SK-N-SH (cell line): Measurements from ENCODE around the gene SLC46A2. TPM values are rescaled to one million over a fixed set of nuclear protein-coding genes. Genes with fewer than 3 reads are reported as not detected.

ENCODE experiments used
- CTCF ChIA-PET: fragments of 300-600, 350-600 bp; formaldehyde crosslinking; extraction: SDS; loops from one replicate; lab custom pipeline; 2021; lab: Yijun Ruan, JAX
- POLR2A ChIA-PET: fragments of 350-600 bp; sonication (Branson Sonifier 250); formaldehyde crosslinking; extraction: SDS; loops from one replicate; lab custom pipeline; 2020; ENCODE audit warnings: antibody characterized with exemption, inconsistent platforms; lab: Yijun Ruan, JAX
- DNase-seq: peaks from one replicate; pipeline ENCODE4 v3.0.0; 2012
- H2AFZ ChIP-seq: fragments of 200-600 bp; sonication (generic); 2 replicates; pipeline ENCODE4 v1.8.1; 2016; ENCODE audit warnings: antibody characterized with exemption, mild to moderate bottlenecking, low read depth
- H3F3A ChIP-seq: fragments of 200-600 bp; sonication (generic); replicated peaks from 2 replicates; pipeline ENCODE3; 2016; ENCODE audit warnings: antibody characterized with exemption, mild to moderate bottlenecking; ENCODE audit not compliant: insufficient read depth
- H3K27ac ChIP-seq, 2 experiments: fragments of 200-500 bp in 1 of 2; fragments of 200-600 bp in 1 of 2; sonication (Bioruptor generic) in 1 of 2; sonication (generic), shearing (Covaris generic) in 1 of 2; 2 replicates each; pipeline versions ENCODE4 v1.5.1 to v1.6.1; 2014 to 2016; ENCODE audit warnings: low read depth in 2 of 2, inconsistent platforms in 1 of 2, low read length in 1 of 2, mild to moderate bottlenecking in 1 of 2, mixed read lengths in 1 of 2
- H3K27me3 ChIP-seq: fragments of 200-600 bp; sonication (generic), shearing (Covaris generic); 2 replicates; pipeline ENCODE4 v1.6.1; 2016; ENCODE audit warnings: mixed run types; ENCODE audit not compliant: insufficient read depth
- H3K36me3 ChIP-seq, 2 experiments: fragments of 200-500 bp in 1 of 2; fragments of 200-600 bp in 1 of 2; sonication (Bioruptor generic) in 1 of 2; sonication (generic) in 1 of 2; replicated peaks in 1 of 2; 2 replicates each; pipeline versions ENCODE3 to v1.5.1; 2014 to 2016; ENCODE audit warnings: low read length in 1 of 2, mild to moderate bottlenecking in 1 of 2; ENCODE audit not compliant: insufficient read depth in 2 of 2, control insufficient read depth in 1 of 2
- H3K4me1 ChIP-seq, 2 experiments: fragments of 200-500 bp in 1 of 2; fragments of 200-600 bp in 1 of 2; sonication (Bioruptor generic) in 1 of 2; sonication (generic), shearing (Covaris generic) in 1 of 2; 2 replicates each; pipeline versions ENCODE4 v1.5.1 to v1.6.1; 2014 to 2016; ENCODE audit warnings: low read depth in 1 of 2, low read length in 1 of 2, mixed run types in 1 of 2; ENCODE audit not compliant: insufficient read depth in 2 of 2, control insufficient read depth in 1 of 2
- H3K4me2 ChIP-seq: fragments of 200-600 bp; sonication (generic), shearing (Covaris generic); 2 replicates; pipeline ENCODE4 v1.6.1; 2017; ENCODE audit warnings: mixed run types
- H3K4me3 ChIP-seq, 2 experiments: fragments of 200-500 bp in 1 of 2; fragments of 200-600 bp in 1 of 2; sonication (Bioruptor generic) in 1 of 2; sonication (generic), shearing (Covaris generic) in 1 of 2; 2 replicates each; pipeline versions ENCODE4 v1.5.1 to v1.8.1; 2014 to 2016; ENCODE audit warnings: low read depth in 2 of 2, inconsistent platforms in 1 of 2, low read length in 1 of 2, mild to moderate bottlenecking in 1 of 2, mixed read lengths in 1 of 2, moderate library complexity in 1 of 2
- H3K79me2 ChIP-seq: fragments of 200-600 bp; sonication (generic); 2 replicates; pipeline ENCODE4 v1.8.1; 2017; ENCODE audit warnings: mild to moderate bottlenecking; ENCODE audit not compliant: insufficient read depth
- H3K9ac ChIP-seq: fragments of 200-600 bp; sonication (generic); 2 replicates; pipeline ENCODE4 v1.6.1; 2017; ENCODE audit warnings: mixed run types
- H3K9me2 ChIP-seq: fragments of 200-600 bp; sonication (generic); 2 replicates; pipeline ENCODE4 v1.6.1; 2017; ENCODE audit warnings: mixed run types
- H3K9me3 ChIP-seq: fragments of 200-600 bp; sonication (generic); 2 replicates; pipeline ENCODE4 v1.6.1; 2017; ENCODE audit warnings: mixed run types, mild to moderate bottlenecking, moderate library complexity
- H4K20me1 ChIP-seq: fragments of 200-600 bp; sonication (generic); 2 replicates; pipeline ENCODE4 v1.6.1; 2017; ENCODE audit warnings: mild to moderate bottlenecking, mixed run types; ENCODE audit not compliant: insufficient read depth
- CTCF ChIP-seq: fragments of 200-600 bp; sonication (generic); IDR thresholded peaks from 2 replicates; pipeline ENCODE4 v1.6.1; 2017; ENCODE audit warnings: antibody characterized with exemption, mild to moderate bottlenecking, moderate library complexity
- ELF1 ChIP-seq: IDR thresholded peaks from 2 replicates; pipeline ENCODE4 v1.4.0; 2012
- FOXJ3 ChIP-seq: sonication (generic); formaldehyde crosslinking; IDR thresholded peaks from 2 replicates; pipeline ENCODE4 v1.5.1; 2020; ENCODE audit warnings: mild to moderate bottlenecking, missing genetic modification reagents
- FOXM1 ChIP-seq: IDR thresholded peaks from 2 replicates; pipeline ENCODE4 v1.4.0; 2012; ENCODE audit warnings: low read depth, mild to moderate bottlenecking
- IRF3 ChIP-seq: fragments of 150-350 bp; IDR thresholded peaks from 2 replicates; pipeline ENCODE4 v1.6.1; 2016; ENCODE audit warnings: mild to moderate bottlenecking, low read depth, low read length
- MAX ChIP-seq: IDR thresholded peaks from 2 replicates; pipeline ENCODE4 v1.4.0; 2012; ENCODE audit warnings: low read depth
- MXI1 ChIP-seq: IDR thresholded peaks from 2 replicates; pipeline ENCODE4 v1.6.1; 2012; ENCODE audit warnings: mild to moderate bottlenecking, low read depth, low read length, improper control_type of control experiment
- RAD21 ChIP-seq: IDR thresholded peaks from 2 replicates; pipeline ENCODE4 v1.6.1; 2012; ENCODE audit warnings: mild to moderate bottlenecking, low read length
- RXRA ChIP-seq: IDR thresholded peaks from 2 replicates; pipeline ENCODE4 v1.4.0; 2012; ENCODE audit warnings: low read depth, mild to moderate bottlenecking, borderline replicate concordance
- SIN3A ChIP-seq: IDR thresholded peaks from 2 replicates; pipeline ENCODE4 v1.6.1; 2012; ENCODE audit warnings: low read depth, mild to moderate bottlenecking, low read length, moderate library complexity, borderline replicate concordance
- TEAD4 ChIP-seq: IDR thresholded peaks from 2 replicates; pipeline ENCODE4 v1.4.0; 2012; ENCODE audit warnings: mild to moderate bottlenecking, borderline replicate concordance; ENCODE audit not compliant: insufficient read depth
- USF1 ChIP-seq: IDR thresholded peaks from 2 replicates; pipeline ENCODE4 v1.4.0; 2012; ENCODE audit warnings: low read depth, borderline replicate concordance
- USF2 ChIP-seq: fragments of 150-350 bp; IDR thresholded peaks from 2 replicates; pipeline ENCODE4 v1.6.1; 2017; ENCODE audit warnings: antibody characterized with exemption, low read length, low read depth, borderline replicate concordance
- YY1 ChIP-seq: IDR thresholded peaks from 2 replicates; pipeline ENCODE4 v1.4.0; 2012; ENCODE audit warnings: low read depth, mild to moderate bottlenecking
- ZBTB33 ChIP-seq: IDR thresholded peaks from 2 replicates; pipeline ENCODE4 v1.4.0; 2012; ENCODE audit warnings: low read depth, borderline replicate concordance
- WGBS: methylation state at CpG from one replicate; pipeline ENCODE4 v1.1.6; 2017; ENCODE audit warnings: low lambda C conversion rate; 5-methylcytosine and 5-hydroxymethylcytosine counted together
- polyA plus RNA-seq, 3 experiments: library from polyadenylated mRNA; depleted of rRNA; stranded (reverse); fragments of >200 nt; gene quantifications; 2 replicates each; pipeline ENCODE4 v1.2.3, GENCODE V29; 2012

SLC46A2 gene
- polyA plus RNA-seq, 1 of the 3 experiments (the other 2 are of a cell fraction) = not detected

GRCh38 chr9:112917047-112917986 lies 26.6 kb upstream of the SLC46A2 start:
- Histone ChIP-seq H3F3A (no peaks in the 10 kb centered on the region), H3K36me3 (no peaks in the 10 kb centered on the region), H3K27me3 (no peaks in the 10 kb centered on the region; the same call in 1 of the 2 replicates), H3K9me2 (no peaks in the 10 kb centered on the region), H3K9me3 (no peaks in the 10 kb centered on the region), H3K79me2 (no peaks in the 10 kb centered on the region), H3K27ac (no peak overlapping the region), H3K4me1 (no peaks in the 10 kb centered on the region), H2AFZ (no peak overlapping the region), H3K4me2 (no peak overlapping the region), H3K9ac (no peak overlapping the region), H3K4me3 (no peak overlapping the region), H4K20me1 (no peaks in the 10 kb centered on the region)
- CTCF ChIA-PET = interaction anchor here (0.7 to 0.9 kb wide), 2 partner anchors 78 to 195 kb away, joined by 3 read pairs; no protein-coding TSS in a partner anchor
- DNase-seq = no peak
- 11% methylated on average over 1 of the region's 1 CpG for WGBS
- POLR2A ChIA-PET = no interaction called here
- TF ChIP-seq IRF3 (no peak), RXRA (no peak), CTCF (no peak), YY1 (no peak), USF2 (no peak), TEAD4 (no peak), ZBTB33 (no peak), USF1 (no peak), MAX (no peak), MXI1 (no peak), ELF1 (no peak), FOXJ3 (CRISPR knock-in tag) (no peak), SIN3A (no peak), FOXM1 (no peak), RAD21 (no peak)
